ENCODE measurements around the gene C13orf46. TPM values are rescaled to one million over a fixed set of nuclear protein-coding genes. Genes with fewer than 3 reads are reported as not detected.

C13orf46 gene
- total RNA-seq, 1 donor from 2014 or later: 0.32 TPM

DNA sequence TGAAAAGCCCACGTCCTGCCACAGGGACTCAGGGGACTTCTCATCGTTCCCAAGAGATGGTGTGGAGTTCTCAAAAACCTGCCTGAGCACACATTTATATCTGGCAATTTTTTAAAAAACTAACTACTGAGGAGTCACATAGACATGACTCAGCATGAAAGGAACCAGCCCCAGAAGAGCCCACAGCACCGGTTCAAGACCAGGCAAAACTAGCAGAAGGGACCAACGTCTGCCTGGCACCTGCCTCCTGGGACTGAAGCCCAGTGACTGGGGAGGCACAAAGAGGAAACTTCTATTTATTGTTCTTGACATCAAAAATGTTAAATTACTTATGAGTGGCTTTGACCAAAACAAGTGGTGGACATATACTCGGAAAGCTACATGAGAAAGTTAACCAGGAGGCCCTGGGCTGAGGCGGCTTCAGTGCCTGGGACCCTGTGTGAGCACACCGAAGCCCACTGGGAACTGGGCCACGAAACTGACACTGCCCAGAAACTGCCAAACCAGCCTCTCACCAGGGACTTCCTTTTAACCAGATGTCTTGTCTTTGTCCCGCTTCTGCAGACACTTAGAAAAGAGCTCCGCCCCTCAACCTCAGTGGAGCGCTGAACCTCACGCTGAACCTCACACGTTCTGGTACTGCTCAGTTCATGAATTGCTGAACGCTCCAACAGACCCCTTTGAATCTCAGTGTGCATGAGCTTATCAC is 25.7 kb downstream of the C13orf46 start:
- intact Hi-C loops (cut with DNase I): loop anchor here (5.0 kb wide), 1 partner anchor 131 kb away; no protein-coding TSS in a partner anchor
- DNase-seq (peak; percentile 32), ATAC-seq (ENCODE audit: poor library complexity) (no peak)

- DNase-seq: peak; percentile 71
- intact Hi-C loops (cut with DNase I): loop anchor here (5.0 kb wide), 1 partner anchor 130 kb away; no protein-coding TSS in a partner anchor
These were observed 26.4 kb downstream of the C13orf46 start for GRCh38 chr13:113947311-113948033.

GRCh38 chr13:113946409-113947181 is 27.3 kb downstream of the C13orf46 start:
- ATAC-seq (ENCODE audit: poor library complexity): no peak
- peak; percentile 37 for DNase-seq
- intact Hi-C loops (cut with DNase I): loop anchor here (5.0 kb wide), 1 partner anchor 129 kb away; no protein-coding TSS in a partner anchor

More at GRCh38 chr13:113947311-113948033, 26.4 kb downstream of the C13orf46 start:
- ATAC-seq (ENCODE audit: poor library complexity): peak; percentile 61

DNA sequence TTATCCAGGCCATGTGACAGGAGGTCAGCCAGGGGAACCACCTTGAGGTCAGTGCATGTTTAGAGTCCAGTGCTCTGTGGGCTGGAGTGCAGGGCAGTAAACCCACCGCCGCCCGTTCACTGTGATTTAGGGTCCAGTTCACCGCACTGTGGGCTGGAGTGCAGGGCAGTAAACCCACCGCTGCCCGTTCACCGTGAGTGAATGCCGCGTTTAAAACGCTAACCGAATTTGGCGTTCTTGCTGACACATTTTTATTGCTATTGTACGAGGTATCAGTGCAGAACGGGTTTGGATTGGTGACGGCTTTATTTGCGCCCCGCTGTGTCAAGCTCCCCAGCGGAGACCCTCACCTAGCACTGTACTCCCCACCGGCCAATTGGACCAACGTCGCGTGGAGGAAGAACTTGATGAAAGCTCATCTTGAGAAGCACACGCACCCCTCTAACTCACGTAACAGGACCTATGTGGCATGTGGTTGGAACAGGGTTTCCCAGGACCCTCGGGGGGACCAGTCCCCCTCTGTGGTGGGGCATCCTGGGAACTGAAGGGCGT is 27.9 kb downstream of the C13orf46 start:
- intact Hi-C loops (cut with DNase I): loop anchor here (5.0 kb wide), 1 partner anchor 129 kb away; no protein-coding TSS in a partner anchor

DNA sequence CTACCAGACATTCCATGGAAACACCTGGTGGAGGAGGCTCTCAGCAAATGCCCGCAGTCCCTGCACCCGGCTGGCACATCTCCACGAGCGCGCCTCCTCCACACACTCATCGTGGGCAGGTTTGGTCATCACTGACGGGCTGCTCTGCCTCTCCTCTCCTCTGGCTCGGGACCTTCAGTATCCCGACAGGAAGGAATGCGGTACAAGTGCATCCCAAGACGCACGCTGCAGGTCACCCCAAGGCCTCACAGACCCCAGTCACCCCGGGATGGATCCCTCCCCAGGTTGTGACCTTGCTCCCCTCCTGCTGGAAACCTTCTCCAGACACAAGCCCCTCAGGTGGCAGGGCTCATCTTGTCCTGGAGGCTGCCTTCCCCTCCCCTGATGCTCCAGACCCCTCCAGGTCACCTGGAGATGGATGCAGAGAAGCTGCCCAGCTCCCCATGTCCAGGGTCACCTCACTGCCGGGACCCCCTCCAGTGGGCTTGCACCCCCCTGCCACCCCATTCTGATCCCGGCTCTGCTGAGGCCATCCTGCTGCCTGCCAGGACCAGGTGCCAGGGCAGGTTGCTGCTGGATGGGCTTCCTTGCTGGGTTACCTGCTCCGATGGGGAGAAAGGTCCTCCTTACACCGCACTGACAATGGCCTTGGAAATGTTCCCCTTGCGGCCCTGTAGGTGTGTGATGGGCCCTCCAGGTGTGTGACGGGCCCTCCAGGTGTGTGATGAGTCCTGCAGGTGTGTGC is 29.9 kb downstream of the C13orf46 start:
- ATAC-seq (ENCODE audit: poor library complexity) (no peak), DNase-seq (no peak)
- intact Hi-C loops (cut with DNase I): no loop called here

More for the DNA sequence above, 27.9 kb downstream of the C13orf46 start:
- no peak for ATAC-seq (ENCODE audit: poor library complexity)
- DNase-seq: no peak

DNA sequence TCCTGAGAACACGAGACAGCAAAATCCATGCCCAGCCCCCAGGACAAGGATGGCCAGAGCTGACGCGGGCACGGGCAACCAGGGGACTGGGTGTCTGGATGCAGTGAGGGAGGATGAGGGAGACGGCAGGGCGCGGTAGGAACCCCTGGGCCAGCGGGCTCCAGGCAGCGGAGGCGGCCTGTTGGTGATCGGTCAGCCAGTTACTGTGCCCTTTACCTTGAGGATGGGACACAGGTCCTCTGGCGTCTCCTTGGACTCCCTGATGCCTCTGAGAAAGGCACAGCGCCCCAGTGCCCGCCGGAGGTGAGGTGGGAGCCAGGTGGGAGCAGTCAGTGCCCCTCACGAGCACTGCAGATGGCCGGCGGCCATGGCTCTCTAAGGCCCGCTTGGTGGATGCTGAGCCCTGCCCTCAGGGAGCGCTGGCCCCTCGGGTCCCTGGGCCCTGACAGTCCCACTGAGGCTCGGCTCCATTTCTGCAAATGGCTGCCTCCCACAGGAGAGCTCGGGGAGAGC is 31.2 kb downstream of the C13orf46 start:
- DNase-seq (peak; percentile 33), ATAC-seq (ENCODE audit: poor library complexity) (no peak)

GRCh38 chr13:113941571-113942191 is 32.2 kb downstream of the C13orf46 start:
- ATAC-seq (ENCODE audit: poor library complexity) (no peak), DNase-seq (no peak)
- intact Hi-C loops (cut with DNase I): no loop called here

More for the DNA sequence above, 31.2 kb downstream of the C13orf46 start:
- intact Hi-C loops (cut with DNase I): no loop called here

DNA sequence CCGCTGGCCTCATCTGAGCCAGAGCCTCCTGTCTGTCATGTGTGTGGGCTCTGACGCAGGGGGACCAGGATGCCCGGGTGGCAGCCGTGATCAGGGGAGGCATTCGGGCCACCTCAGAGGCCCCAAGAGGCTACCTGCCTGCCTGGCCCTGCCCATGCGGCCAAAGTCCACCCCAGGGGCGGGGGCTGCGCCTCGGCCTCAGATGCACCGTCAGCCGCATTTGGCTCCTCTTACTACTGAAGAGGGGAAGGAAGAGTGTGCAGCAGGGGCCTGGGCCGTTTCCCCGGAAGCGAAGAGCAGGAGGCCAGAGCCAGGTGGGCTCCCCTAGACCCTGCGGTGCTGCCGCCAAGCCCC is 34.0 kb downstream of the C13orf46 start:
- no peak for ATAC-seq (ENCODE audit: poor library complexity)
- intact Hi-C loops (cut with DNase I): no loop called here
- peak; percentile 27 for DNase-seq

GRCh38 chr13:113939129-113939943 is 34.5 kb downstream of the C13orf46 start:
- peak; percentile 34 for DNase-seq
- intact Hi-C loops (cut with DNase I): no loop called here
- no peak for ATAC-seq (ENCODE audit: poor library complexity)

DNA sequence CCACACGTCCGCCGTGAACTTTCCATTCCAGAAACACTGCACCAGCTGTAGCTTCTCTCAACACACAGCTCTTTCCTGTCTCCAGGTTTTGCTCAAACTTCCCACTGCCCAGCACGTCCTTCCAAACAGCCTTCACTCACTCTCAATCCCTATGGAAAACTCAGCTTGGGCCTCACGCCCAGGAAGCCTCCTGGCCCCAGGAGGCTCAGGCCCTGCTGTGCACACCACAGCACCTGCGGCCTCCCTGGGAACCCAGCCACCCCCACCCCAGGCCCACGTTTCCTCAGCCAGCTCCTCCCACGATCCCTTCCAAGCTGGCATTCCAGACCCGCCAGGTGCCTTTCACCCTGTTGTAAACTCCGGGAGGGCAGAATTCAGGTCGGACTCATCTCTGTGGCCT is 35.2 kb downstream of the C13orf46 start:
- peak; percentile 27 for DNase-seq
- intact Hi-C loops (cut with DNase I): no loop called here
- peak; percentile 16 for ATAC-seq (ENCODE audit: poor library complexity)

- intact Hi-C loops (cut with DNase I): no loop called here
- no peak for ATAC-seq (ENCODE audit: poor library complexity)
- DNase-seq: peak; percentile 33
These were observed 35.6 kb downstream of the C13orf46 start for GRCh38 chr13:113938246-113938645.

GRCh38 chr13:113937527-113938180 is 36.2 kb downstream of the C13orf46 start:
- DNase-seq: peak; percentile 39
- intact Hi-C loops (cut with DNase I): no loop called here
- no peak for ATAC-seq (ENCODE audit: poor library complexity)

DNA sequence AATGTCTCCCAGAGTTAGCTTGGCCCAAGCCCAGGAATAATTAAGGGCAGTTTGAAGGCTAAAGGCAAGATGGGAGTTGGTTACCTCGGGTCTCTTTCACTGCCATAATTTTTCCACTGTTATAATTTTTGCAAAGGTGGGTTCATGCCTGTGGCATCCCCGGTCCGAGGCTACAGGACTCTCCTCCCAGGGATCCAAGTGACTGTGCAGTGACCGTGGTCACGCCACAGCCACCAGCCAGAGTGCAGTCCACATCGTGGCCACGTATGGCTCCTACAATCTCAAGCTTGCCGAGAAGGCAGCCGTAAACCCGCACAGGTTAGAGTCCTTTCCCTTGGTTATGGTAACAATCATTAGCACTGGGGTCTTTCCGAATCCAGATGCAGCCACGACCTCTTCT is 36.8 kb downstream of the C13orf46 start:
- peak; percentile 32 for DNase-seq
- intact Hi-C loops (cut with DNase I): no loop called here
- ATAC-seq (ENCODE audit: poor library complexity): no peak

DNA sequence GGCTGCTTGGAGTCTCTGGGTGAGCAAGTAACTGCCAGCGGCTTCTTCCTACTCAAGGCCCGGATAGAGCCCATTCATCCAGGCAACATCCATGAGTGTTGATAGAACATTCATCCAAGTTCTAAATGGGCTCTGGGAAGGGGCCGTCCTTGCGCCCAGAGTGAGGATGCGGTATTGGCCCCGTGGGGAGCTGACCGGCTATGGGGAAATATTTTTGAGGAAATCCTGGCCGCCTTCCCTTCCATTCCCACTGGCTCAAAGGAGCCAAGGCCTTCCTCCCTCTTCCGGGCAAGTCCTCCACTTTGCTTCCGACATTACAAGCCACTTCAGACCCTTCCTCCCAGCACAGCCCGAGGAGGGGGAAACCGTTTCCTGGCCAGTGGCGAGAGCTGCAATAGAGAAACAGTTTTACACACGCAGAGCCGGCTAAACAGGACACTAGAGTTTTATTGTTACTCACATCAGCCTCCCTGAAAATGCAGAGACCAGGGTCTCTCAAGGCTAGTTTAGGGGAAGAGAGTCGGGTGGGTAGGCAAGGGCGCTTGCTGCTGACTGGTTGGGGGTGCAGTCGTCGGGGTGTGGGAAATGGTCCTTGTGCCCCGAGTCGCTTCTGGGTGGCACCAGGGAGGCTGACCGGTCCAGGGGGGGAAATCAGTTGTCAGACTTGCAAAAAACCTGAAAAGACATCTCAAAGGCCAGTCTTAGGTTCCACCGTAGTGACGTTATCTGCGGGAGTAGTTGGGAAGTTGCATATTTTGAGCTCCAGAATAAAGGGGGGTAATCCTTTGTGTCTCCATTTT is 37.5 kb downstream of the C13orf46 start:
- intact Hi-C loops (cut with DNase I): no loop called here
- peak; percentile 19 for DNase-seq
- no peak for ATAC-seq (ENCODE audit: poor library complexity)

DNA sequence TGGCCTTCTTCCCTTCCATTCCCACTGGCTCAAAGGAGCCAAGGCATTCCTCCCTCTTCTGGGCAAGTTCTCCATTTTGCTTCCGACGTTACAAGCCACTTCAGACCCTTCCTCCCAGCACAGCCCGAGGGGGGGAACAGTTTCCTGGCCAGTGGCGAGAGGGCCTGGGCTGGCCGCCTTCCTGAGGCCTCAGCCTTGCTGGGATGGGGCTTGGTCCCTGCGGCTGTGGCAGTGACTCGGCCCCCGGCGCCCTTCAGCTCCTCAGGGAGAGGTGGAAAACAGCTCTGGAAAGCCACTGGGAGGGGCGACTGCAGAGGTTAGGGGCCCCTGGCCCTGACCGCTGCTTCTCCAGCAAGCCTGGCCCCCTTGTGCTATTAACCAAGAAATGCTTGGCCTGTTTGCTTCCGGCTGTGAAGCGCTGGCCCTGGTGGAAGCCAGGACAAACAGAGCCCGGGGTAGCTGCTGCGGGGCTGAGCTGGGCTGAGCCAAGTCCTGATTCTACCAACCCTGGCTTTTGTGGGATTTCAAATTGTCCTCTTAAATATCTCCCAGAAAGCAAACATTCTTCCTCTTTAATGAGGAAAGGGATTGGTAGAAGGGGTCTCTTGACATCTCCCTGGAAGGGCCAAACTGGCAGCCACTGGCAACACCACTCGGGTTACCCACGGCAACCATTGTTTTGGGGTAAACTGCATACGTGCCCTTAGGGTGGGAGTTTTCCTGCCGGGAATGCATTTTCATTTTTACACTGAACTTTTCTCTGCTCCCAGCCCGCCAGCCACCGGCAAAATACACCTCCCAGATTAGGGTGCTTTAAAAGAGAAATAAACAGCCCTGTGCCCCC is 38.7 kb downstream of the C13orf46 start:
- intact Hi-C loops (cut with DNase I): no loop called here

More for the DNA sequence above, 38.7 kb downstream of the C13orf46 start:
- ATAC-seq (ENCODE audit: poor library complexity) (no peak), DNase-seq (peak; percentile 50)

All from Right ventricle myocardium superior (tissue), 1 donor.